Calu3 (cell line): ENCODE measurements around the gene SNORC. TPM values are rescaled to one million over a fixed set of nuclear protein-coding genes. Genes with fewer than 3 reads are reported as not detected.
A peak's percentile ranks its signal among the peaks of the same experiment; 100 is the strongest.
"Not testable (repeated sequence)": the region's sequence is repeated elsewhere in the genome, so short reads cannot be mapped to it uniquely, and the experiment has no call there.

ENCODE experiments used
- BruUV-seq: library from RNA; stranded (reverse); fragments of 400-500 nt; replicated peaks from 2 replicates; lab custom pipeline; 2021; lab: Mats Ljungman, UMichigan
- CTCF ChIA-PET: fragments of 300-600 bp; sonication (Branson Sonifier 250); formaldehyde crosslinking; loops from one replicate; lab custom pipeline; 2022; ENCODE audit warnings: antibody characterized with exemption; lab: Charles Lee
- DNase-seq: peaks from one replicate; pipeline ENCODE4 v3.0.0; 2022
- H3K27ac Mint-ChIP-seq: one replicate; pipeline ENCODE4 v1.8.0; 2022; ENCODE audit warnings: mixed read lengths; ENCODE audit not compliant: unreplicated experiment
- H3K27me3 Mint-ChIP-seq: one replicate; pipeline ENCODE4 v1.8.0; 2022; ENCODE audit warnings: mixed read lengths; ENCODE audit not compliant: unreplicated experiment
- H3K36me3 Mint-ChIP-seq: one replicate; pipeline ENCODE4 v1.8.0; 2022; ENCODE audit warnings: mild to moderate bottlenecking, moderate library complexity, mixed read lengths; ENCODE audit not compliant: insufficient read depth, unreplicated experiment
- H3K4me1 Mint-ChIP-seq: one replicate; pipeline ENCODE4 v1.8.0; 2022; ENCODE audit warnings: mild to moderate bottlenecking, low read depth, mixed read lengths; ENCODE audit not compliant: unreplicated experiment
- H3K4me3 Mint-ChIP-seq: one replicate; pipeline ENCODE4 v1.8.0; 2022; ENCODE audit warnings: mild to moderate bottlenecking, low read depth, moderate library complexity, mixed read lengths; ENCODE audit not compliant: unreplicated experiment
- H3K9me3 Mint-ChIP-seq: one replicate; pipeline ENCODE4 v1.8.0; 2022; ENCODE audit warnings: low read depth, mixed read lengths; ENCODE audit not compliant: unreplicated experiment
- intact Hi-C: fragments of 100-400 bp; cut with micrococcal nuclease; formaldehyde crosslinking; loops from one replicate; pipeline ENCODE4 v1.10.0; 2022; ENCODE audit not compliant: unreplicated experiment
- total RNA-seq: library from RNA; stranded (reverse); gene quantifications from 2 replicates; pipeline ENCODE4 v1.2.3, GENCODE V29; 2022
- TF ChIP-seq, protein P1 (sequence below): fragments of 200-600 bp; IDR thresholded peaks from one replicate; pipeline ENCODE4 v1.8.0; 2022; ENCODE audit warnings: antibody characterized with exemption; ENCODE audit not compliant: unreplicated experiment

SNORC gene
- total RNA-seq, 1 experiment from 2014 or later = 4.3 TPM

DNA sequence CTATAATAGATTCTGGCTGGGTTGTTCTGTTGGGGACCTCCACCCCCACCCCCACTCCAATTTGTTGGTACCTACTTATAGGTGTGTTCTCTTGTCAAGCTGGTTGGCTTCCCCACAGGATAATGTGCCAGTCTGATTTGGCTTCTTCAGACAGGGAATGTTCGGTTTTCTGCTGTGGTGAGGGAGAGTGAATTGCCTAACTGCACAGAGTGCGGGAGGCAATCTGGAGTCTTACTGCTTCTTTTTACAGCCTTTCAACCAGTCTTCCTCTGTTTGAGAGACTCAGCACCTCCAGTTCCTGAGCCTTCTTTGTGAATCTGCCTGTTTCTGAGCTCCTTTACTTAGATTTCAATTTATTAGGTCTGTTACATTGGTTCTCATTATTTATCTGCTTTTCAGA lies 27.4 kb upstream of the SNORC start:
- H3K27me3 Mint-ChIP-seq = no peaks in the 10 kb centered on the region
- no peak overlapping the region for H3K4me3 Mint-ChIP-seq
- CTCF ChIA-PET = interaction anchor here (0.6 to 0.7 kb wide), 2 partner anchors 262 to 483 kb away, joined by 4 read pairs; no protein-coding TSS in a partner anchor
- peak overlapping the region; percentile 36 for H3K27ac Mint-ChIP-seq
- no peaks in the 10 kb centered on the region for H3K9me3 Mint-ChIP-seq
- intact Hi-C loops = no loop called here
- BruUV-seq = no TSS peak
- H3K4me1 Mint-ChIP-seq = peaks cover 31% of the 10 kb centered on the region
- peaks cover 51% of the 10 kb centered on the region for H3K36me3 Mint-ChIP-seq
- DNase-seq = no peak
- TF ChIP-seq, protein P1, sequence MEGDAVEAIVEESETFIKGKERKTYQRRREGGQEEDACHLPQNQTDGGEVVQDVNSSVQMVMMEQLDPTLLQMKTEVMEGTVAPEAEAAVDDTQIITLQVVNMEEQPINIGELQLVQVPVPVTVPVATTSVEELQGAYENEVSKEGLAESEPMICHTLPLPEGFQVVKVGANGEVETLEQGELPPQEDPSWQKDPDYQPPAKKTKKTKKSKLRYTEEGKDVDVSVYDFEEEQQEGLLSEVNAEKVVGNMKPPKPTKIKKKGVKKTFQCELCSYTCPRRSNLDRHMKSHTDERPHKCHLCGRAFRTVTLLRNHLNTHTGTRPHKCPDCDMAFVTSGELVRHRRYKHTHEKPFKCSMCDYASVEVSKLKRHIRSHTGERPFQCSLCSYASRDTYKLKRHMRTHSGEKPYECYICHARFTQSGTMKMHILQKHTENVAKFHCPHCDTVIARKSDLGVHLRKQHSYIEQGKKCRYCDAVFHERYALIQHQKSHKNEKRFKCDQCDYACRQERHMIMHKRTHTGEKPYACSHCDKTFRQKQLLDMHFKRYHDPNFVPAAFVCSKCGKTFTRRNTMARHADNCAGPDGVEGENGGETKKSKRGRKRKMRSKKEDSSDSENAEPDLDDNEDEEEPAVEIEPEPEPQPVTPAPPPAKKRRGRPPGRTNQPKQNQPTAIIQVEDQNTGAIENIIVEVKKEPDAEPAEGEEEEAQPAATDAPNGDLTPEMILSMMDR = no peak

DNA sequence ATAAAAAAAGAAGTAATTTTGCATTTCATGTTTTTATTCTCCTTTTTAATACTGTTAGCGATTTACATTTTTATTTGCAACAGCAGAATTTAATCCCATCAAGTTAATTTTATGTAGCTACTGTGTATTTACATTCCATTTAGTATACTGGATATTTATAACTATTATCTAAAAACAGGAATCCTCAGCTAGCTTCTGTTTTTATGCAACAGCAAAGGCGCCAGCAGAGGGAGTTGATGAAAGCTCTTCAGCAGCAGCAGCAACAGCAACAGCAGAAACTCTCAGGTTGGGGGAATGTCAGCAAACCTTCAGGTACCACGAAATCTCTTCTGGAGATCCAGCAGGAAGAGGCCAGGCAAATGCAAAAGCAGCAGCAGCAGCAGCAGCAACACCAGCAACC lies 26.2 kb upstream of the SNORC start:
- CTCF ChIA-PET = no interaction called here
- Mint-ChIP-seq H3K4me3 (no peak overlapping the region), H3K36me3 (peaks cover 59% of the 10 kb centered on the region), H3K4me1 (peaks cover 20% of the 10 kb centered on the region), H3K27ac (no peak overlapping the region), H3K27me3 (no peaks in the 10 kb centered on the region), H3K9me3 (no peaks in the 10 kb centered on the region)
- BruUV-seq = no TSS peak
- intact Hi-C loops = no loop called here
- no peak for DNase-seq
- TF ChIP-seq, protein P1 = no peak

DNA sequence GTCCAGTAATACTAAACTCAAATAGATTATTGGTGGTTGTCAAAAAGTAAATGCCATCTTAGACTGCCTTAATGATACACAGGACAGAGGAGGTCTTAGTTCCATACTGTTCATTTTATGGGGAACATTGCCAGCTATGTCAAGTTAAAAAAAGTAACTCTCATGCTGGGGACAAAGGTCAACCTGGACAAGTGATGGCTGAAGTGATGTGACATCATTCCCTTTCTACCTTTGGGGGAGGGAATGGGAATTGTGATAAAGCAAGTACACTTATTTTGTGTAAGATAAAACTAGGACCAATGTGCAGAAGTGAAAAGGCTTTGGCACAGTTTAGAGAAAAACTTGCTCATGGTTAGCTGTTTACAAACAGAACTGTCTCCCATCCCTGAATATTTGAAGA lies 24.0 kb upstream of the SNORC start:
- H3K27me3 Mint-ChIP-seq = no peaks in the 10 kb centered on the region
- TF ChIP-seq, protein P1 = no peak
- no peak overlapping the region for H3K4me3 Mint-ChIP-seq
- intact Hi-C loops = no loop called here
- no peak for DNase-seq
- no peaks in the 10 kb centered on the region for H3K4me1 Mint-ChIP-seq
- no TSS peak for BruUV-seq
- H3K36me3 Mint-ChIP-seq = peaks cover 57% of the 10 kb centered on the region
- no peaks in the 10 kb centered on the region for H3K9me3 Mint-ChIP-seq
- H3K27ac Mint-ChIP-seq = no peak overlapping the region
- CTCF ChIA-PET = interaction anchor here (0.6 kb wide), 1 partner anchor 19 kb away, joined by 3 read pairs; no protein-coding TSS in a partner anchor

DNA sequence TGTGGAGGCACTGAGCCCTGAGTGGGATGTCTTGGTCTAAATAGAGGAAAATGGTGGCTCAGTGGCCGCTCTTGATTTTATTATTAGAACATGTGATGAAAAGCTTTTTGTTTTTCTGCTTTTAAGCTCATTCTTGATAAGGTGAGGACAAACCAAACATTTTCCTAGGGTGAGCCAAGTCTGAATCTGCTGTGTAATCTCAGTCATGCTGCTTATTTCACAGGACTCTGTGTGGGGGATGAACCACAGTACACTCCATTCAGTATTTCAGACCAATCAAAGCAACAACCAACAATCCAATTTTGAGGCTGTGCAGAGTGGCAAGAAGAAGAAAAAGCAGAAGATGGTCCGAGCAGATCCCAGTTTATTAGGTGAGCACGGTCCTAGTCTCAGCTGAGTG lies 20.0 kb upstream of the SNORC start:
- no peak for DNase-seq
- Mint-ChIP-seq H3K36me3 (peaks cover 43% of the 10 kb centered on the region), H3K4me3 (no peak overlapping the region), H3K27ac (no peak overlapping the region), H3K9me3 (no peaks in the 10 kb centered on the region), H3K27me3 (no peaks in the 10 kb centered on the region), H3K4me1 (peaks cover 12% of the 10 kb centered on the region)
- intact Hi-C loops = loop anchor here (10.0 kb wide), 1 partner anchor 205 kb away; no protein-coding TSS in a partner anchor
- TF ChIP-seq, protein P1 = no peak
- CTCF ChIA-PET = no interaction called here
- no TSS peak for BruUV-seq

DNA sequence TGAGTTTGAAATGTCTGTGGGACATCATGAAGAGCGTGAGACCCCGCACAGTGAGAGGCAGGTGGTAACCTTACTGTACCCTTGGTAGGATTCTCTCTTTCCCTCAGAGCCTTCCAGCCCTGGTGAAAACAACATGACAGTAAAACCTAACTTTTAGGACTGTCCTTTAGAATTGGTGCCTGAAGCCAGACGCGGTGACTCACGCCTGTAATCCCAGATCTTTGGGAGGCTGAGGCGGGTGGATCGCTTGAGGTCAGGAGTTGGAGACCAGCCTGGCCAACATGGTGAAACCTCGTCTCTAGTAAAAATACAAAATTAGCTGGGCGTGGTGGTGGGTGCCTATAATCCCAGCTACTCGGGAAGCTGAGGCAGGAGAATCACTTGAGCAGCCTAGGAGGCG lies 18.0 kb upstream of the SNORC start:
- CTCF ChIA-PET, H3K9me3 Mint-ChIP-seq, H3K27ac Mint-ChIP-seq, BruUV-seq, H3K4me3 Mint-ChIP-seq, H3K27me3 Mint-ChIP-seq, DNase-seq: not testable (repeated sequence)
- H3K4me1 Mint-ChIP-seq = peaks cover 25% of the 10 kb centered on the region
- H3K36me3 Mint-ChIP-seq = peaks cover 52% of the 10 kb centered on the region
- intact Hi-C loops = loop anchor here (2.0 to 10.0 kb wide), 2 partner anchors 177 to 203 kb away; no protein-coding TSS in a partner anchor
